ENCODE results near the gene NOTCH4. TPM values are rescaled to one million over a fixed set of nuclear protein-coding genes. Genes with fewer than 3 reads are reported as not detected.

The NOTCH4 gene
- total and polyA plus RNA-seq, 2 experiments from 2014 or later = 2.7 to 2.8 TPM

- H3K9me2 ChIP-seq (ENCODE audit: insufficient read depth) = no peaks in the 10 kb centered on the region
- no peaks in the 10 kb centered on the region for H3K36me3 Mint-ChIP-seq (ENCODE audit: low read depth)
- no peak overlapping the region for H2AFZ ChIP-seq
- no peak overlapping the region for H3K4me2 ChIP-seq
- DNase-seq (ENCODE audit: low spot score) = no peak
- H3K27me3 ChIP-seq (ENCODE audit: insufficient read depth) = no peaks in the 10 kb centered on the region
- peaks cover 11% of the 10 kb centered on the region for H3F3A ChIP-seq (replicated peaks; ENCODE audit: low read depth)
- ATAC-seq = no peak
- peaks cover 11% of the 10 kb centered on the region; the same call in 1 of the 2 replicates for H3K4me1 ChIP-seq (ENCODE audit: insufficient read depth)
- TF ChIP-seq STAT1 (IDR thresholded peaks at IDR 0.05; ENCODE audit: unreplicated experiment) = no peak
- no peak for TF ChIP-seq JUNB (IDR thresholded peaks at IDR 0.05; ENCODE audit: unreplicated experiment)
- no peak for TF ChIP-seq CTCF (conservative IDR thresholded peaks at IDR 0.05; ENCODE audit: low read depth in 2 of 2)
- TF ChIP-seq REST (IDR thresholded peaks at IDR 0.05; ENCODE audit: unreplicated experiment) = no peak
- TF ChIP-seq CREB1 (CRISPR knock-in tag; IDR thresholded peaks at IDR 0.05; ENCODE audit: low read depth) = no peak
- TF ChIP-seq, protein P1, sequence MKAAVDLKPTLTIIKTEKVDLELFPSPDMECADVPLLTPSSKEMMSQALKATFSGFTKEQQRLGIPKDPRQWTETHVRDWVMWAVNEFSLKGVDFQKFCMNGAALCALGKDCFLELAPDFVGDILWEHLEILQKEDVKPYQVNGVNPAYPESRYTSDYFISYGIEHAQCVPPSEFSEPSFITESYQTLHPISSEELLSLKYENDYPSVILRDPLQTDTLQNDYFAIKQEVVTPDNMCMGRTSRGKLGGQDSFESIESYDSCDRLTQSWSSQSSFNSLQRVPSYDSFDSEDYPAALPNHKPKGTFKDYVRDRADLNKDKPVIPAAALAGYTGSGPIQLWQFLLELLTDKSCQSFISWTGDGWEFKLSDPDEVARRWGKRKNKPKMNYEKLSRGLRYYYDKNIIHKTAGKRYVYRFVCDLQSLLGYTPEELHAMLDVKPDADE (IDR thresholded peaks at IDR 0.05) = no peak
- TF ChIP-seq ZNF114 (CRISPR knock-in tag; IDR thresholded peaks at IDR 0.05) = no peak
- TF ChIP-seq EZH2 (IDR thresholded peaks at IDR 0.05; ENCODE audit: low read depth, unreplicated experiment) = no peak
- TF ChIP-seq ZNF462 (CRISPR knock-in tag; IDR thresholded peaks at IDR 0.05) = no peak
- TF ChIP-seq POLR2AphosphoS5 (IDR thresholded peaks at IDR 0.05; ENCODE audit: low read depth) = no peak
- TF ChIP-seq NANOG (IDR thresholded peaks at IDR 0.05; ENCODE audit: borderline replicate concordance) = no peak
- no peak for TF ChIP-seq EZH2phosphoT487 (IDR thresholded peaks at IDR 0.05; ENCODE audit: unreplicated experiment)
- TF ChIP-seq ZNF331 (CRISPR knock-in tag; IDR thresholded peaks at IDR 0.05; ENCODE audit: low read depth) = no peak
- H3K36me3 ChIP-seq (ENCODE audit: insufficient read depth) = no peaks in the 10 kb centered on the region
- no peak overlapping the region for H3K4me3 ChIP-seq
- no peaks in the 10 kb centered on the region for H3K79me2 ChIP-seq (replicated peaks; ENCODE audit: insufficient read depth)
- H3K4me3 Mint-ChIP-seq = no peak overlapping the region
- no peak overlapping the region for H3K27ac Mint-ChIP-seq
- no peak overlapping the region for H3K27ac ChIP-seq (ENCODE audit: low read depth)
- no peaks in the 10 kb centered on the region; the same call in 2 of the 3 replicates for H3K9me3 Mint-ChIP-seq
- H3K4me1 Mint-ChIP-seq = peaks cover 11% of the 10 kb centered on the region; the same call in 2 of the 3 replicates
- peaks cover 6% of the 10 kb centered on the region for H3K27me3 Mint-ChIP-seq (ENCODE audit: insufficient read depth, low read depth, poor library complexity)
- no peaks in the 10 kb centered on the region for H4K20me1 ChIP-seq (replicated peaks; ENCODE audit: insufficient read depth)
Measured at GRCh38 chr6:32200711-32201475, 23.0 kb downstream of the NOTCH4 start.

All from GM23338 (cell line).